ENCODE data around the gene TTPAL.

GRCh38 chr20:44520881-44521280 is 45.2 kb downstream of the TTPAL start:
- TF ChIP-seq SMC3 (IDR thresholded peaks at IDR 0.05; ENCODE audit: low read depth, low read length) (no peak), POLR2A (IDR thresholded peaks at IDR 0.05; ENCODE audit: low read depth, low read length) (no peak), CTCF (conservative IDR thresholded peaks at IDR 0.05; ENCODE audit: low read depth, low read length) (no peak), RAD21 (IDR thresholded peaks at IDR 0.05; ENCODE audit: low read length) (no peak)

All from IMR-90 (cell line).